ENCODE data around the gene CIAO2B.

DNA sequence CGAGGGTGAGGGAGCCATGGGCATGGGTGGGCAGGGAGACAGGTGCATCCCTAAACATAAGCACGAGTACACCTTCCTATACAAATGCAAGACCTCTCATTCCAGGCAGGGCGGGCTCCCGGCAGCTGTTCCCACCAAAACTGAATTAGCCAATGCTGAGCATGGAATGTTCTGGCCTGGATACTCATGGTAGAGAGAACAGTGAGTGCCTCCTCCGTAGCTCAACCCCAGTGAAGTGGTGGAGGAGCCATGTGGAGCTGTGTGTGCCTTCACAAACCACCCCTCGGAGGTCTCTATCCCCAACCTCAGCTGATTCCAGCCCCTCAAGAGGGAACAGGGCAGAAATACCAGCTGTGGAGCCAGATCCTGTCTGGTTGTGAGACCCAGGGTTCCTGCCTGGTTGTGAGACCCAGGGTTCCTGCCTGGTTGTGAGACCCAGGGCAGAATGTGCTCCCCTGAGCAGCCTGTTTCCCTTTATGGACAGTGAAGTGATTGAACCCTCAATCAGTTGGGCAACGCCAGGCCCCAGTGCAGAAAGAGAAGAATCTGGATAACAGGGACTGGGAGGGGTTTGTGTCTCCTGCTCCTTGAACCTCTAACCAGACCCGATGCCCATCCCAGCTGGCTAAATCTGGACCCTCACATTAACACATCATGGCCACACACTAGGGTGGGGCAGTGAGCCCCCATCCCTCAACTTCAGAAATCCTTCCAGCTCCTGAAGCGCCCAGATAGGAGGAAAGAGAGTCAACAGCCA is 13.1 kb downstream of the CIAO2B start:
- TF ChIP-seq, protein P1, sequence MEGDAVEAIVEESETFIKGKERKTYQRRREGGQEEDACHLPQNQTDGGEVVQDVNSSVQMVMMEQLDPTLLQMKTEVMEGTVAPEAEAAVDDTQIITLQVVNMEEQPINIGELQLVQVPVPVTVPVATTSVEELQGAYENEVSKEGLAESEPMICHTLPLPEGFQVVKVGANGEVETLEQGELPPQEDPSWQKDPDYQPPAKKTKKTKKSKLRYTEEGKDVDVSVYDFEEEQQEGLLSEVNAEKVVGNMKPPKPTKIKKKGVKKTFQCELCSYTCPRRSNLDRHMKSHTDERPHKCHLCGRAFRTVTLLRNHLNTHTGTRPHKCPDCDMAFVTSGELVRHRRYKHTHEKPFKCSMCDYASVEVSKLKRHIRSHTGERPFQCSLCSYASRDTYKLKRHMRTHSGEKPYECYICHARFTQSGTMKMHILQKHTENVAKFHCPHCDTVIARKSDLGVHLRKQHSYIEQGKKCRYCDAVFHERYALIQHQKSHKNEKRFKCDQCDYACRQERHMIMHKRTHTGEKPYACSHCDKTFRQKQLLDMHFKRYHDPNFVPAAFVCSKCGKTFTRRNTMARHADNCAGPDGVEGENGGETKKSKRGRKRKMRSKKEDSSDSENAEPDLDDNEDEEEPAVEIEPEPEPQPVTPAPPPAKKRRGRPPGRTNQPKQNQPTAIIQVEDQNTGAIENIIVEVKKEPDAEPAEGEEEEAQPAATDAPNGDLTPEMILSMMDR (IDR thresholded peaks at IDR 0.05): no peak
- no peak for TF ChIP-seq POLR2A (IDR thresholded peaks at IDR 0.05)

Data from testis (tissue), 2 donors.